Esophagus squamous epithelium (tissue), 5 donors: ENCODE data around the gene PMEPA1. TPM values are rescaled to one million over a fixed set of nuclear protein-coding genes. Genes with fewer than 3 reads are reported as not detected.

Experiments used
- DNase-seq: peaks from one replicate; lab custom pipeline; 2025; lab: John Stamatoyannopoulos, UW
- H3K27ac ChIP-seq, 4 donors: fragments of 200-600 bp; sonication (generic); one replicate each; pipeline ENCODE4 v1.5.1; 2016 to 2019; ENCODE audit warnings: mild to moderate bottlenecking in 1 of 4
- H3K27me3 ChIP-seq, 4 donors: fragments of 200-600 bp; sonication (generic); 1 replicate in 3 of 4; 2 replicates in 1 of 4; pipeline versions ENCODE4 v1.5.1 to v1.6.0; 2017 to 2021; ENCODE audit warnings: antibody characterized with exemption in 1 of 4
- H3K36me3 ChIP-seq, 3 donors: fragments of 200-600 bp; sonication (generic); one replicate each; pipeline ENCODE4 v1.5.1; 2016 to 2019
- H3K4me1 ChIP-seq, 3 donors: fragments of 200-600 bp; sonication (generic); one replicate each; pipeline ENCODE4 v1.5.1; 2017 to 2019
- H3K4me3 ChIP-seq, 4 donors: fragments of 200-600 bp; sonication (generic); 1 replicate in 3 of 4; 2 replicates in 1 of 4; pipeline ENCODE4 v1.5.1; 2016 to 2019; ENCODE audit warnings: mild to moderate bottlenecking in 2 of 4, moderate library complexity in 1 of 4
- H3K9me3 ChIP-seq, 3 donors: fragments of 200-600 bp; sonication (generic); one replicate each; pipeline ENCODE4 v1.5.1; 2016 to 2019
- POLR2A ChIP-seq, 4 donors: fragments of 450-650 bp; IDR thresholded peaks; one replicate each; pipeline ENCODE4 v1.6.1; 2017; ENCODE audit warnings: antibody characterized with exemption in 4 of 4, mild to moderate bottlenecking in 4 of 4, moderate library complexity in 3 of 4
- WGBS, 2 donors: methylation state at CpG; one replicate each; pipeline ENCODE4 v1.1.5; 2018; 5-methylcytosine and 5-hydroxymethylcytosine counted together
- intact Hi-C: fragments of 100-400 bp; cut with DNase I; formaldehyde crosslinking; loops from one replicate; pipeline ENCODE4 v1.15.0; 2022
- total RNA-seq, 4 donors: library from RNA; depleted of rRNA; stranded (reverse); fragments of >200 nt; gene quantifications; one replicate each; pipeline ENCODE4 v1.1.0, GENCODE V29; 2016
- TF ChIP-seq, protein P1 (sequence below), 6 experiments: fragments of 450-650 bp in 4 of 6; fragments of 200-600 bp in 2 of 6; sonication (generic) in 2 of 6; IDR thresholded peaks; one replicate each; pipeline ENCODE4 v1.5.1; 2016 to 2019; ENCODE audit warnings: antibody characterized with exemption in 6 of 6, mild to moderate bottlenecking in 4 of 6, moderate library complexity in 4 of 6
- donor health status: DM: yes; HTN: yes; CAD: no.

Gene PMEPA1
- total RNA-seq, 4 donors from 2014 or later, result 0.95 to 4.6 (median 2.6) TPM

DNA sequence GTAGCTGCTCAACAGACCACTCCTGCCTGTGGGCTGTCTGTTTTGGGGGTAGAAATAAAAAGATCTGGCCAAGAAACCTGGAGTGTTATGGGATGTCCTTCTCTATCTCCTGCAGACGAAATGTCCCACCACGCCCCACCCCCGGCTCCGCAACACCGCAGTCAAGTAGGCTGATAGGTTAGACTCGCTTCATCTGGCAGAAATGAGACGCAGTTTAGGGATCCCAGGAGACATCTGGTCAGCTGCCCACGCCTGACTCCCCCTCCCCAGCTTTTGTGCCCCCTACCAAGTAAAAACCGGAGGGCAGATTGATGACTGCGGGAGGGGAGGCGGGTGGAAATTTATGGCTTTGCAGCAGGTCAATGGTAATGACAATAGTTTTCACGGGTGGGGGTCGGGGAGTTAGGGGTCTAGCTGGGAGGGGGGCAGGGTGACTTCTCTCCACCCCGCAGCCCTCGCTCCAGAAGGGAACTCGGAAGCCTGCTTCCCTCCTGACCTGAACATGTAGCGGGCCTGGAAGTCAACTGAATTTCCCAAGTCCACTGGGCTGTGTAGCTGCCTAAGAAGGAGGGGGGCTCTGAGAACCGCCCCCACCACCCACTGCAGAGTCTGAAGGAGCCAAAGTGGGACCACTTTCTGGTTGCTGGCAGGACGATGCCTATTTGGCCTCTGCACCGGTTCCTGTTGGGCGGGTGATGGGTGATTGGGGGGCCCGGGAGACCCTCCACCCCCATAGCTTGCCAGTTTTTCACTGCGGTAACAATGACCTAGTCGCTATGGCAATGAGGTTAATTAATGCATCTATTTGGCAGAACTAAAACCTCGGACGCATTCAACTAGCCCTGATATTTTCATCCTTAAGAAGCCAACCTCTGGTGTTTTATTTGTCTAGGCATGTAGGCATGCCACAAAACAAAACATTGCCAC, 25.7 kb downstream of the PMEPA1 start:
- 60 to 69% methylated on average over 12 to 19 of the region's 26 CpGs for WGBS, 2 donors
- intact Hi-C loops, result no loop called here
- Histone ChIP-seq H3K9me3 (no peaks in the 10 kb centered on the region), H3K4me1 (peaks cover 11 to 94% (median 47%) of the 10 kb centered on the region in 3 donors), H3K4me3 (no peak overlapping the region), H3K27ac (peak overlapping the region in 3 of 4 donors; percentile 44 to 66 (median 59)), H3K36me3 (no peaks in the 10 kb centered on the region), H3K27me3 (no peaks in the 10 kb centered on the region)
- TF ChIP-seq POLR2A (IDR thresholded peaks at IDR 0.05), result no peak
- TF ChIP-seq, protein P1, sequence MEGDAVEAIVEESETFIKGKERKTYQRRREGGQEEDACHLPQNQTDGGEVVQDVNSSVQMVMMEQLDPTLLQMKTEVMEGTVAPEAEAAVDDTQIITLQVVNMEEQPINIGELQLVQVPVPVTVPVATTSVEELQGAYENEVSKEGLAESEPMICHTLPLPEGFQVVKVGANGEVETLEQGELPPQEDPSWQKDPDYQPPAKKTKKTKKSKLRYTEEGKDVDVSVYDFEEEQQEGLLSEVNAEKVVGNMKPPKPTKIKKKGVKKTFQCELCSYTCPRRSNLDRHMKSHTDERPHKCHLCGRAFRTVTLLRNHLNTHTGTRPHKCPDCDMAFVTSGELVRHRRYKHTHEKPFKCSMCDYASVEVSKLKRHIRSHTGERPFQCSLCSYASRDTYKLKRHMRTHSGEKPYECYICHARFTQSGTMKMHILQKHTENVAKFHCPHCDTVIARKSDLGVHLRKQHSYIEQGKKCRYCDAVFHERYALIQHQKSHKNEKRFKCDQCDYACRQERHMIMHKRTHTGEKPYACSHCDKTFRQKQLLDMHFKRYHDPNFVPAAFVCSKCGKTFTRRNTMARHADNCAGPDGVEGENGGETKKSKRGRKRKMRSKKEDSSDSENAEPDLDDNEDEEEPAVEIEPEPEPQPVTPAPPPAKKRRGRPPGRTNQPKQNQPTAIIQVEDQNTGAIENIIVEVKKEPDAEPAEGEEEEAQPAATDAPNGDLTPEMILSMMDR (IDR thresholded peaks at IDR 0.05), result no peak
- DNase-seq, result no peak

- Histone ChIP-seq H3K36me3 (no peaks in the 10 kb centered on the region), H3K27ac (peak overlapping the region in 3 of 4 donors; percentile 55 to 68 (median 66)), H3K4me1 (peaks cover 9 to 85% (median 42%) of the 10 kb centered on the region in 3 donors), H3K9me3 (no peaks in the 10 kb centered on the region), H3K27me3 (no peaks in the 10 kb centered on the region), H3K4me3 (no peak overlapping the region)
- WGBS, 2 donors, result 68 to 94% methylated on average over 6 to 7 of the region's 7 CpGs
- intact Hi-C loops, result no loop called here
- no peak for DNase-seq
- TF ChIP-seq, protein P1 (IDR thresholded peaks at IDR 0.05), result no peak
- TF ChIP-seq POLR2A (IDR thresholded peaks at IDR 0.05), result no peak
Observed at GRCh38 chr20:57683287-57683686, 26.5 kb downstream of the PMEPA1 start.

GRCh38 chr20:57682184-57683101, 27.4 kb downstream of the PMEPA1 start:
- DNase-seq, result no peak

GRCh38 chr20:57680934-57681914, 28.6 kb downstream of the PMEPA1 start:
- peaks cover 5 to 70% (median 33%) of the 10 kb centered on the region in 3 donors for H3K4me1 ChIP-seq
- H3K27ac ChIP-seq, result peak overlapping the region in 3 of 4 donors; percentile 55 to 68 (median 66)
- WGBS, 2 donors, result 62 to 69% methylated on average over 15 to 24 of the region's 24 CpGs
- TF ChIP-seq, protein P1 (IDR thresholded peaks at IDR 0.05), result no peak
- no peak for TF ChIP-seq POLR2A (IDR thresholded peaks at IDR 0.05)
- H3K9me3 ChIP-seq, result no peaks in the 10 kb centered on the region
- H3K27me3 ChIP-seq, result no peaks in the 10 kb centered on the region
- no peak for DNase-seq
- H3K4me3 ChIP-seq, result no peak overlapping the region
- no peaks in the 10 kb centered on the region for H3K36me3 ChIP-seq
- intact Hi-C loops, result no loop called here

More at GRCh38 chr20:57682184-57683101, 27.4 kb downstream of the PMEPA1 start:
- Histone ChIP-seq H3K9me3 (no peaks in the 10 kb centered on the region), H3K27me3 (no peaks in the 10 kb centered on the region), H3K27ac (peak overlapping the region in 3 of 4 donors; percentile 55 to 68 (median 66)), H3K4me3 (no peak overlapping the region), H3K36me3 (no peaks in the 10 kb centered on the region), H3K4me1 (peaks cover 9 to 77% (median 39%) of the 10 kb centered on the region in 3 donors)
- TF ChIP-seq, protein P1 (IDR thresholded peaks at IDR 0.05), result no peak
- TF ChIP-seq POLR2A (IDR thresholded peaks at IDR 0.05), result no peak
- WGBS, 2 donors, result 62 to 73% methylated on average over 17 to 20 of the region's 28 CpGs
- intact Hi-C loops, result no loop called here
